CD14-positive monocyte (primary cell): Measurements from ENCODE around the gene GNB3. TPM values are rescaled to one million over a fixed set of nuclear protein-coding genes. Genes with fewer than 3 reads are reported as not detected.

Source experiments
- DNase-seq, 3 donors: peaks; one replicate each; pipeline ENCODE4 v3.0.0-alpha.2; 2011 to 2022
- H2AFZ ChIP-seq: 2 replicates; pipeline ENCODE4 v1.6.0; 2012; ENCODE audit warnings: mild to moderate bottlenecking, low read depth, low read length, inconsistent platforms; ENCODE audit not compliant: insufficient read depth, poor library complexity, severe bottlenecking
- H3K27ac ChIP-seq, 2 donors: 1 replicate in 1 of 2; 2 replicates in 1 of 2; pipeline ENCODE4 v1.5.1; 2012 to 2013; ENCODE audit warnings: low read length in 2 of 2, control low read depth in 1 of 2, inconsistent platforms in 1 of 2, low read depth in 1 of 2, mild to moderate bottlenecking in 1 of 2
- H3K27me3 ChIP-seq, 2 donors: one replicate each; pipeline versions ENCODE4 v1.6.0 to v1.6.1; 2011 to 2013; ENCODE audit warnings: low read length in 2 of 2; ENCODE audit not compliant: control insufficient read depth in 2 of 2, insufficient read depth in 2 of 2
- H3K36me3 ChIP-seq, 2 donors: replicated peaks in 1 of 2; 1 replicate in 1 of 2; 2 replicates in 1 of 2; pipeline versions ENCODE4 v1.5.1 to v1.6.1; 2012 to 2013; ENCODE audit warnings: low read length in 2 of 2, control low read depth in 1 of 2, inconsistent platforms in 1 of 2, mild to moderate bottlenecking in 1 of 2; ENCODE audit not compliant: insufficient read depth in 2 of 2, control insufficient read depth in 1 of 2
- H3K4me1 ChIP-seq, 2 donors: 1 replicate in 1 of 2; 2 replicates in 1 of 2; pipeline versions ENCODE4 v1.5.1 to v1.6.1; 2012 to 2013; ENCODE audit warnings: low read length in 2 of 2, control low read depth in 1 of 2, inconsistent platforms in 1 of 2, mild to moderate bottlenecking in 1 of 2, moderate library complexity in 1 of 2; ENCODE audit not compliant: insufficient read depth in 2 of 2, control insufficient read depth in 1 of 2
- H3K4me2 ChIP-seq: replicated peaks from 2 replicates; pipeline ENCODE3; 2012; ENCODE audit warnings: low read length, moderate library complexity, mild to moderate bottlenecking; ENCODE audit not compliant: poor library complexity, severe bottlenecking; ENCODE audit errors: extremely low read depth
- H3K4me3 ChIP-seq, 3 experiments: fragments of 200-600 bp in 1 of 3; sonication (generic) in 1 of 3; replicated peaks in 1 of 3; 1 replicate in 2 of 3; 2 replicates in 1 of 3; pipeline ENCODE4 v1.5.1; 2011 to 2013; ENCODE audit warnings: low read length in 3 of 3, mild to moderate bottlenecking in 3 of 3, control low read depth in 2 of 3, low read depth in 2 of 3, inconsistent platforms in 1 of 3, moderate library complexity in 1 of 3
- H3K79me2 ChIP-seq: 2 replicates; pipeline ENCODE4 v1.6.0; 2012; ENCODE audit warnings: mild to moderate bottlenecking, control low read depth, inconsistent platforms, low read length, moderate library complexity; ENCODE audit not compliant: insufficient read depth
- H3K9ac ChIP-seq: 2 replicates; pipeline ENCODE4 v1.6.0; 2017; ENCODE audit warnings: low read length, mild to moderate bottlenecking; ENCODE audit not compliant: insufficient read depth, poor library complexity, severe bottlenecking
- H3K9me3 ChIP-seq, 2 donors: replicated peaks in 1 of 2; 1 replicate in 1 of 2; 2 replicates in 1 of 2; pipeline versions ENCODE4 v1.5.1 to v1.6.1; 2012 to 2013; ENCODE audit warnings: low read length in 2 of 2, control low read depth in 1 of 2; ENCODE audit not compliant: control insufficient read depth in 1 of 2, insufficient read depth in 1 of 2
- H4K20me1 ChIP-seq: 2 replicates; pipeline ENCODE4 v1.6.0; 2012; ENCODE audit warnings: mild to moderate bottlenecking, low read length, control low read depth, moderate library complexity; ENCODE audit not compliant: insufficient read depth
- H3K27ac Mint-ChIP-seq, 7 donors: one replicate each; pipeline ENCODE4 v1.8.0; 2020; ENCODE audit warnings: mild to moderate bottlenecking in 7 of 7, mixed read lengths in 7 of 7, moderate library complexity in 6 of 7, inconsistent platforms in 2 of 7
- H3K27me3 Mint-ChIP-seq, 3 donors: one replicate each; pipeline ENCODE4 v1.8.0; 2021 to 2022; ENCODE audit warnings: low read depth in 3 of 3, mild to moderate bottlenecking in 3 of 3, mixed read lengths in 3 of 3, moderate library complexity in 3 of 3, inconsistent platforms in 1 of 3
- H3K36me3 Mint-ChIP-seq, 2 donors: one replicate each; pipeline ENCODE4 v1.8.0; 2020; ENCODE audit warnings: mixed read lengths in 2 of 2, inconsistent platforms in 1 of 2, mild to moderate bottlenecking in 1 of 2
- H3K4me1 Mint-ChIP-seq: one replicate; pipeline ENCODE4 v1.8.0; 2020; ENCODE audit warnings: mild to moderate bottlenecking, mixed read lengths
- H3K4me3 Mint-ChIP-seq, 2 donors: one replicate each; pipeline ENCODE4 v1.8.0; 2020; ENCODE audit warnings: mild to moderate bottlenecking in 2 of 2, mixed read lengths in 2 of 2, moderate library complexity in 1 of 2
- H3K9me3 Mint-ChIP-seq, 7 donors: one replicate each; pipeline ENCODE4 v1.8.0; 2020 to 2022; ENCODE audit warnings: mixed read lengths in 7 of 7, mild to moderate bottlenecking in 6 of 7, moderate library complexity in 6 of 7, inconsistent platforms in 2 of 7
- CTCF ChIP-seq: fragments of 200-600 bp; IDR thresholded peaks from one replicate; pipeline ENCODE4 v1.8.0; 2022; ENCODE audit warnings: antibody characterized with exemption, mild to moderate bottlenecking
- WGBS: methylation state at CpG from one replicate; pipeline ENCODE4 v1.1.5; 2013; ENCODE audit warnings: missing lambda C conversion rate; ENCODE audit not compliant: insufficient coverage; 5-methylcytosine and 5-hydroxymethylcytosine counted together
- intact Hi-C, 2 donors: fragments of 100-400 bp; cut with micrococcal nuclease; formaldehyde crosslinking; loops; one replicate each; pipeline versions ENCODE4 v1.15.0 to v1.15.1; 2023
- polyA minus RNA-seq: library from RNA; depleted of rRNA, polyadenylated mRNA; stranded (reverse); fragments of >200 nt; gene quantifications from 2 replicates; pipeline ENCODE4 v1.2.3, GENCODE V29; 2012
- polyA plus RNA-seq, 3 donors: library from polyadenylated mRNA; depleted of rRNA in 1 of 3; unstranded in 2 of 3; stranded (reverse) in 1 of 3; fragments of 300-500 nt in 2 of 3; fragments of >200 nt in 1 of 3; fragmentation: Illumina TruSeq in 2 of 3; gene quantifications; 1 replicate in 2 of 3; 2 replicates in 1 of 3; pipeline ENCODE4 v1.2.3, GENCODE V29; 2012 to 2021
- total RNA-seq, 12 experiments: library from RNA in 1 of 12; stranded (reverse) in 1 of 12; fragments of 120-200 nt in 1 of 12; gene quantifications; one replicate each; pipeline ENCODE4 v1.2.4 and lab custom pipeline; 2013 to 2026; ENCODE audit warnings: mixed read lengths in 6 of 12, inconsistent platforms in 1 of 12

GNB3 gene
- total RNA-seq (2013), result 0.04 TPM
- polyA plus RNA-seq (under 1 TPM in 1 of 3 donors, not detected in 2; 0.31 TPM), polyA minus RNA-seq (0.14 and 0.24 TPM in 2 replicates), total RNA-seq (lab: John Stamatoyannopoulos, UW) (0 to 0.54 (median 0.07) reads per million in 11 experiments)

- H3K9me3 Mint-ChIP-seq, result no peaks in the 10 kb centered on the region
- Histone ChIP-seq H3K9me3 (no peaks in the 10 kb centered on the region), H2AFZ (no peak within 1 kb of the TSS), H3K9ac (no peak within 1 kb of the TSS), H3K27me3 (no peaks in the 10 kb centered on the region), H3K4me1 (peaks cover under 1% of the 10 kb centered on the region in 2 donors), H3K4me2 (no peak within 1 kb of the TSS), H3K4me3 (no peak within 1 kb of the TSS), H3K79me2 (no peaks in the 10 kb centered on the region), H3K27ac (no peak within 1 kb of the TSS), H4K20me1 (no peaks in the 10 kb centered on the region), H3K36me3 (no peaks in the 10 kb centered on the region)
- no peak for TF ChIP-seq CTCF
- intact Hi-C loops, result no loop called here
- no peak for DNase-seq
- WGBS, result 95% methylated on average over 16 of the region's 24 CpGs
- H3K27ac Mint-ChIP-seq, result peak within 1 kb of the TSS in 2 of 7 donors; percentile 18 to 83
- H3K36me3 Mint-ChIP-seq, result peaks cover 6 to 11% of the 10 kb centered on the region in 2 donors
- no peak within 1 kb of the TSS for H3K4me3 Mint-ChIP-seq
- peaks cover 1% of the 10 kb centered on the region for H3K4me1 Mint-ChIP-seq
- peaks cover 0 to 4% (median 3%) of the 10 kb centered on the region in 3 donors for H3K27me3 Mint-ChIP-seq
These were observed at the start of gene GNB3 for GRCh38 chr12:6840761-6841515. TSS of gene GNB3 (plus strand) at chr12:6840925. CDS start at chr12:6841288, 363 bp downstream.

- peaks cover 74% of the 10 kb centered on the region for H3K79me2 ChIP-seq
- WGBS, result 2% methylated on average over 6 of the region's 13 CpGs
- peak overlapping the region; percentile 83 for H2AFZ ChIP-seq
- peaks cover 0 to 2% (median 0%) of the 10 kb centered on the region in 3 donors for H3K27me3 Mint-ChIP-seq
- H4K20me1 ChIP-seq, result peaks cover 44% of the 10 kb centered on the region
- peak overlapping the region; percentile 94 for H3K27ac ChIP-seq
- H3K9ac ChIP-seq, result peak overlapping the region; percentile 75
- no peak for TF ChIP-seq CTCF
- intact Hi-C loops, result loop anchor here (5.0 kb wide), 2 partner anchors 35 to 40 kb away; partner anchors contain the start of genes MLF2 (in 1 of the 2) and P3H3 (in 1 of the 2)
- H3K36me3 Mint-ChIP-seq, result peaks cover 32 to 37% of the 10 kb centered on the region in 2 donors
- peak overlapping the region; percentile 96 to 99 (median 98) for H3K27ac Mint-ChIP-seq
- peak overlapping the region; percentile 94 to 100 for H3K4me3 Mint-ChIP-seq
- H3K4me2 ChIP-seq, result peak overlapping the region; percentile 85
- H3K4me1 Mint-ChIP-seq, result peaks cover 62% of the 10 kb centered on the region
- H3K9me3 Mint-ChIP-seq, result peaks cover 0 to 2% (median 0%) of the 10 kb centered on the region in 7 donors
- peak overlapping the region; percentile 65 to 97 (median 96) for H3K4me3 ChIP-seq
- H3K27me3 ChIP-seq, result no peaks in the 10 kb centered on the region
- peaks cover 56 to 63% of the 10 kb centered on the region in 2 donors for H3K4me1 ChIP-seq
- H3K36me3 ChIP-seq, result peaks cover 24 to 29% of the 10 kb centered on the region in 2 donors
- no peaks in the 10 kb centered on the region for H3K9me3 ChIP-seq
- DNase-seq, result no peak
These were observed 48.7 kb upstream of the GNB3 start for GRCh38 chr12:6791931-6792520.
